Right forelimb (tissue), 1 donor: ENCODE measurements around the gene GLB1L.
A peak's percentile ranks its signal among the peaks of the same experiment; 100 is the strongest.

Source experiments
- DNase-seq: peaks from one replicate; pipeline ENCODE4 v3.0.0-alpha.2; 2018

The GLB1L gene

GRCh38 chr2:219221957-219222518, 23.2 kb downstream of the GLB1L start:
- no peak for DNase-seq

GRCh38 chr2:219220652-219221402, 24.4 kb downstream of the GLB1L start:
- no peak for DNase-seq

GRCh38 chr2:219219784-219220532, 25.3 kb downstream of the GLB1L start:
- no peak for DNase-seq

- peak; percentile 100 for DNase-seq
These were observed 26.2 kb downstream of the GLB1L start, which contains the start of gene ABCB6 for GRCh38 chr2:219218732-219219701. ABCB6 (minus strand) TSS chr2:219218958; CDS start chr2:219218673, 285 bp downstream.

GRCh38 chr2:219218217-219218731, 27.0 kb downstream of the GLB1L start:
- no peak for DNase-seq

GRCh38 chr2:219216535-219216915, 28.7 kb downstream of the GLB1L start:
- no peak for DNase-seq

GRCh38 chr2:219215871-219216534, 29.2 kb downstream of the GLB1L start:
- no peak for DNase-seq

GRCh38 chr2:219214786-219215185, 30.5 kb downstream of the GLB1L start:
- DNase-seq, result no peak

GRCh38 chr2:219214141-219214540, 31.1 kb downstream of the GLB1L start:
- DNase-seq, result no peak

- no peak for DNase-seq
These were observed 31.7 kb downstream of the GLB1L start for GRCh38 chr2:219213486-219214071.

GRCh38 chr2:219213026-219213415, 32.2 kb downstream of the GLB1L start:
- DNase-seq, result no peak

- no peak for DNase-seq
These were observed 34.3 kb downstream of the GLB1L start for GRCh38 chr2:219210886-219211362.

GRCh38 chr2:219210196-219210885, 34.9 kb downstream of the GLB1L start:
- no peak for DNase-seq

GRCh38 chr2:219209236-219210195, 35.7 kb downstream of the GLB1L start:
- no peak for DNase-seq

- DNase-seq, result no peak
These were observed 37.1 kb downstream of the GLB1L start for GRCh38 chr2:219207884-219208740.

- no peak for DNase-seq
These were observed 37.9 kb downstream of the GLB1L start for GRCh38 chr2:219207134-219207883.

- DNase-seq, result peak; percentile 98
These were observed 38.7 kb downstream of the GLB1L start, which contains the start of gene ZFAND2B for GRCh38 chr2:219206328-219207133. ZFAND2B (plus strand) TSS chr2:219206782; CDS start chr2:219206988, 206 bp downstream.
